22Rv1 (cell line): ENCODE data around the gene PIGS.

Experiments
- H3K27ac ChIP-seq: fragments of 450-650 bp; 2 replicates; pipeline ENCODE4 v1.5.1; 2017
- CTCF ChIP-seq: fragments of 450-650 bp; IDR thresholded peaks from 2 replicates; pipeline ENCODE4 v1.5.1; 2017; ENCODE audit warnings: mild to moderate bottlenecking
- ZFX ChIP-seq: fragments of 450-650 bp; IDR thresholded peaks from 2 replicates; pipeline ENCODE4 v1.6.1; 2017; ENCODE audit warnings: antibody characterized with exemption, borderline replicate concordance

Gene PIGS

GRCh38 chr17:28573521-28573920 is 2.2 kb upstream of the PIGS start:
- no peak for TF ChIP-seq CTCF
- TF ChIP-seq ZFX = no peak
- H3K27ac ChIP-seq = no peak overlapping the region

- H3K27ac ChIP-seq = peak overlapping the region; percentile 87; the same call in 1 of the 2 replicates
- no peak for TF ChIP-seq ZFX
- no peak for TF ChIP-seq CTCF
These were observed 1.7 kb upstream of the PIGS start for GRCh38 chr17:28573040-28573380.

GRCh38 chr17:28572259-28573039 is 1.1 kb upstream of the PIGS start:
- TF ChIP-seq ZFX (no peak), CTCF (0 out of 2 replicates have a peak, but pooled peaks have one; percentile 4)
- H3K27ac ChIP-seq = peak overlapping the region; percentile 87

GRCh38 chr17:28570716-28571360 is 486 bp downstream of the PIGS start:
- TF ChIP-seq ZFX (no peak), CTCF (no peak)
- peak overlapping the region; percentile 87 for H3K27ac ChIP-seq

- TF ChIP-seq ZFX (no peak), CTCF (no peak)
- peak overlapping the region; percentile 87; the same call in 1 of the 2 replicates for H3K27ac ChIP-seq
These were observed 1.9 kb downstream of the PIGS start for GRCh38 chr17:28569446-28569845.

- TF ChIP-seq ZFX = no peak
- no peak for TF ChIP-seq CTCF
- H3K27ac ChIP-seq = no peak overlapping the region
These were observed 3.7 kb downstream of the PIGS start for GRCh38 chr17:28567604-28568003.

GRCh38 chr17:28563475-28563874 is 7.8 kb downstream of the PIGS start:
- H3K27ac ChIP-seq = no peak overlapping the region
- TF ChIP-seq CTCF (no peak), ZFX (no peak)
